Colonic mucosa (tissue), 4 donors: Measurements from ENCODE around the gene BLM. TPM values are rescaled to one million over a fixed set of nuclear protein-coding genes. Genes with fewer than 3 reads are reported as not detected.
"Not testable (repeated sequence)": the region's sequence is repeated elsewhere in the genome, so short reads cannot be mapped to it uniquely, and the experiment has no call there.

Experiments used
- DNase-seq: peaks from one replicate; pipeline ENCODE4 v3.0.0-alpha.2; 2020
- H3K27ac ChIP-seq: fragments of 200-600 bp; one replicate; pipeline ENCODE4 v1.8.0; 2021
- H3K27me3 ChIP-seq: fragments of 200-600 bp; one replicate; pipeline ENCODE4 v1.8.0; 2021
- H3K36me3 ChIP-seq: fragments of 200-600 bp; one replicate; pipeline ENCODE4 v1.8.0; 2021
- H3K4me1 ChIP-seq: fragments of 200-600 bp; one replicate; pipeline ENCODE4 v1.8.0; 2021; ENCODE audit warnings: mild to moderate bottlenecking
- H3K4me3 ChIP-seq: fragments of 200-600 bp; one replicate; pipeline ENCODE4 v1.8.0; 2021
- H3K9ac ChIP-seq, 2 donors: one replicate each; pipeline ENCODE4 v1.7.0; 2013; ENCODE audit warnings: control low read depth in 2 of 2, low read depth in 2 of 2, low read length in 2 of 2
- H3K9me3 ChIP-seq: fragments of 200-600 bp; one replicate; pipeline ENCODE4 v1.8.0; 2021
- CTCF ChIP-seq: fragments of 200-600 bp; IDR thresholded peaks from one replicate; pipeline ENCODE4 v1.8.0; 2022; ENCODE audit warnings: antibody characterized with exemption, mild to moderate bottlenecking
- intact Hi-C: fragments of 100-400 bp; cut with DNase I; formaldehyde crosslinking; loops from one replicate; pipeline ENCODE4 v1.14.1; 2022
- total RNA-seq, 2 donors: library from RNA; stranded (reverse); fragmentation: NEBNext Ultra II Directional in 1 of 2; extraction: Animal tissue kit (Norgen Biotek cat#: 25700) in 1 of 2; gene quantifications; one replicate each; pipeline ENCODE4 v1.2.1, GENCODE V29; 2021
- donor health status: healthy.
- donor health status: DM: no; HTN: no; CAD: no.
- donor health status: DM: no; HTN: no; CAD: no.

Gene BLM
- 10 to 100 TPM in 1 of 2 donors, 1 to 10 TPM in 1; 3.3 to 16.7 TPM for total RNA-seq

- Histone ChIP-seq H3K4me1 (peaks cover 6% of the 10 kb centered on the region), H3K36me3 (no peaks in the 10 kb centered on the region), H3K4me3 (peak within 1 kb of the TSS; percentile 80), H3K27ac (peak within 1 kb of the TSS; percentile 88), H3K9ac (peak within 1 kb of the TSS; percentile 80 to 95), H3K27me3 (no peaks in the 10 kb centered on the region), H3K9me3 (no peaks in the 10 kb centered on the region)
- intact Hi-C loops: no loop called here
- TF ChIP-seq CTCF: peak; percentile 14
- peak; percentile 97 for DNase-seq
Observed at GRCh38 chr15:90716976-90717821, at the start of gene BLM. BLM (plus strand) TSS chr15:90717346; CDS start chr15:90747393, 30,047 bp downstream.

DNA sequence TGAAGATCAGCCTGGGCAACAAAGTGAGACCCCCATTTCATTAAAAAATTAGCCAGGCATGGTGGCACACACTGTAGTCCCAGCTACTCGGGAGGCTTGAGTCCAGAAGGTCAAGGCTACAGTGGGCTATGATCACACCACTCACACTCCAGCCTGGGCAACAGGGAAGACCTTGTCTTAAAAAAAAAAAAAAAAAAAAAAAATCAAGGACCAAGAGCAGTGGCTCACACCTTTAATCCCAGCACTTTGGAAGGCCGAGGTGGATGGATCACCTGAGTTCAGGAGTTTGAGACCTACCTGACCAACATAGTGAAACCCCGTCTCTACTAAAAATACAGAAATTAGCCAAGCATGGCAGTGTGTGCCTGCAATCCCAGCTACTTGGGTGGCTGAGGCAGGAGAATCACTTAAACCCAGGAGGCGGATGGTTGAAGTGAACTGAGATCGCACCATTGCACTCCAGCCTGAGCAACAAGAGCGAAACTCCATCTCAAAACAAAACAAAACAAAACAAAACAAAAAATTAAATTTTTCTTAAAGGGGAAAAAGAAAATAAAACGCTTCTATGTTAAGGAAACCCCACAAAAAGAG lies 49.3 kb upstream of the BLM start:
- H3K9me3 ChIP-seq, H3K27me3 ChIP-seq, intact Hi-C loops, DNase-seq, H3K9ac ChIP-seq, H3K36me3 ChIP-seq, H3K27ac ChIP-seq, H3K4me1 ChIP-seq, H3K4me3 ChIP-seq: not testable (repeated sequence)

DNA sequence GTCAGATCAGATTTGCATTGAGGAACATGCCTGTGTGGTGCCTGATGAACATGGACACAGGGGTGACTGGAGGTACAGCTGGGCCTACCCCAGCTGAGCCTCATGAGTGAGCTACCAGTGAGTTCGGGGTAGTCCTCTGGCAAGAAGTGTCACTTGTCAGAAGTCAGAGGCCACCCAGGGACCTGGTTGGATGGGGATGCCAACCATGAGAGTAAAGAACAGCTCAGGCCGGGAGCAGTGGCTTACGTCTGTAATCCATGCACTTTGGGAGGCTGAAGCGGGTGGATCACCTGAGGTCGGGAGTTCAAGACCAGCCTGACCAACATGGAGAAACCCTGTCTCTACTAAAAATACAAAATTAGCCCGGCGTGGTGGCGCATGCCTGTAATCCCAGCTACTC lies 46.5 kb upstream of the BLM start:
- H3K36me3 ChIP-seq, DNase-seq, intact Hi-C loops, H3K27ac ChIP-seq, H3K27me3 ChIP-seq, H3K9ac ChIP-seq, H3K9me3 ChIP-seq, H3K4me1 ChIP-seq, H3K4me3 ChIP-seq: not testable (repeated sequence)

- H3K4me1 ChIP-seq: no peaks in the 10 kb centered on the region
- H3K9ac ChIP-seq: no peak overlapping the region
- DNase-seq: no peak
- no peaks in the 10 kb centered on the region for H3K9me3 ChIP-seq
- H3K36me3 ChIP-seq: no peaks in the 10 kb centered on the region
- H3K27me3 ChIP-seq: no peaks in the 10 kb centered on the region
- TF ChIP-seq CTCF: no peak
- H3K4me3 ChIP-seq: no peak overlapping the region
- intact Hi-C loops: no loop called here
- no peak overlapping the region for H3K27ac ChIP-seq
Observed at GRCh38 chr15:90671216-90671615, 45.9 kb upstream of the BLM start.

DNA sequence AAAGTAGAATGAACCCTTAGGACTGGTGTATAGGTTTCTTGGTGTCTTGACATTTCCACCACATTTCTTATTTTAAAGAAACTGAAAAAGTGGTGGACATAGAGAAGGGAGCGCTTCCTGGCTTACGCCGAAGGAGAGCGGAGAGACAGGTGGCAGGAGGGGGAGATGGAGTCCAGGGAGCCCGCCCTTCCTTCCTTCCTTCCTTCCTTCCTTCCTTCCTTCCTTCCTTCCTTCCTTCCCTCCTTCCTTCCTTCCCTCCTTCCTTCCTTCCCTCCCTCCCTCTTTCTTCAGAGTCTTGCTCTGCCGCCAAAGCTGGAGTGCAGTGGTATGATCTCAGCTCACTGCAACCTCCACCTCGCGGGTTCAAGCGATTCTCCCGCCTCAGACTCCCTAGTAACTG lies 43.8 kb upstream of the BLM start:
- intact Hi-C loops, H3K27me3 ChIP-seq, H3K4me1 ChIP-seq, DNase-seq, H3K9me3 ChIP-seq, H3K4me3 ChIP-seq, H3K9ac ChIP-seq, H3K27ac ChIP-seq, H3K36me3 ChIP-seq: not testable (repeated sequence)

DNA sequence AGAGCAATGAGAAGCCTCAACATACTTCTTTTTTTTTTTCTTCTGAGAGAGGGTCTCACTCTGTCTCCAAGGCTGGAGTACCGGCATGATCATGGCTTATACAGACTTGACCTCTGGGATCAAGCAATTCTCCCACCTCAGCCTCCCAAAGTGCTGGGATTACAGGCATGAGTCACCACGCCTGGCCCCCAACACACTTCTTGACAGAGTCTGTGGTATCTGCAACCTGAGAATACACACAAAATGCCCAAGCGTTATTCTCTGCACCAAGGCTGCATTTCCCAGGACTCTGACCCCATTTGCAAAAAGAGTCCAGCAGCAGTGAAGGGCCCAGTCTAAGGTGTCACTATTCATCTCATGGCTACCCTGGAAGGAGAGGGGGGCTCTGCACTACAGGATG lies 42.7 kb upstream of the BLM start:
- no peak overlapping the region for H3K4me3 ChIP-seq
- no peak overlapping the region for H3K9ac ChIP-seq
- no peaks in the 10 kb centered on the region for H3K4me1 ChIP-seq
- intact Hi-C loops: no loop called here
- no peaks in the 10 kb centered on the region for H3K27me3 ChIP-seq
- no peak overlapping the region for H3K27ac ChIP-seq
- no peaks in the 10 kb centered on the region for H3K9me3 ChIP-seq
- TF ChIP-seq CTCF: no peak
- no peaks in the 10 kb centered on the region for H3K36me3 ChIP-seq
- DNase-seq: no peak

DNA sequence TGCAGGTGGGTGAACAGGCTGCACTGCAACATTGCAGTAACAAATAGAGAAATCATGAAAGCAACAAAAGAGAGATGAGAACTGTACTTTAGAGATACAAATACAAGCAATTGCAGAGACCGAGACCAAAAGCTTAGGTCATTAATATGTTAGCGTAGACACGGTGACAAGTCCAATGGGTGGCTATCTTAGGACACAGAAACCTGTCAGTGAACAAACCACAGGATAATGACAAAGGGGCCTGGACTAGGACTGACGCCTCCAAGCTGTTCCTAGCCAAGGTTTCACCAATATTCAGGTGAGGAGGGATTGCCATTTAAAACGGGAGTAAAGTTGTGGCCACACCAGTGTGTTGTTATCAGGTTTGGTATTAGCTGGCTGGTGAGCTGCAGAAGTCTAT lies 41.7 kb upstream of the BLM start:
- no peak overlapping the region for H3K27ac ChIP-seq
- no peak overlapping the region for H3K9ac ChIP-seq
- DNase-seq: no peak
- no peaks in the 10 kb centered on the region for H3K4me1 ChIP-seq
- no peaks in the 10 kb centered on the region for H3K27me3 ChIP-seq
- H3K36me3 ChIP-seq: no peaks in the 10 kb centered on the region
- no peak overlapping the region for H3K4me3 ChIP-seq
- H3K9me3 ChIP-seq: no peaks in the 10 kb centered on the region
- TF ChIP-seq CTCF: no peak
- intact Hi-C loops: no loop called here
